Right ventricle myocardium inferior (tissue), 1 donor: ENCODE results near the gene TFDP2. TPM values are rescaled to one million over a fixed set of nuclear protein-coding genes. Genes with fewer than 3 reads are reported as not detected.
A peak's percentile ranks its signal among the peaks of the same experiment; 100 is the strongest.
"Not testable (repeated sequence)": the region's sequence is repeated elsewhere in the genome, so short reads cannot be mapped to it uniquely, and the experiment has no call there.

Source experiments
- ATAC-seq: fragments of 200-7000 bp; cut with Tn5 transposase; one replicate; pipeline ENCODE4 v1.9.1; 2020; ENCODE audit warnings: mild to moderate bottlenecking, moderate library complexity
- DNase-seq: peaks from one replicate; pipeline ENCODE4 v3.0.0; 2021; ENCODE audit errors: missing footprints
- intact Hi-C: fragments of 100-400 bp; cut with DNase I; formaldehyde crosslinking; loops from one replicate; pipeline ENCODE4 v1.11.0; 2022
- total RNA-seq: library from RNA; stranded (reverse); fragmentation: NEBNext Ultra II Directional; extraction: Animal tissue kit (Norgen Biotek cat#: 25700); gene quantifications from one replicate; pipeline ENCODE4 v1.2.1, GENCODE V29; 2021
- donor health status: DM: no; HTN: yes; CAD: no; lungs with severe emphysema.

Gene TFDP2
- total RNA-seq, 1 donor from 2014 or later, result 56.1 TPM

- no peak for ATAC-seq
These were observed 199.4 kb downstream of the TFDP2 start for GRCh38 chr3:141949972-141950371.

GRCh38 chr3:141949399-141949798 lies 199.9 kb downstream of the TFDP2 start:
- intact Hi-C loops, result no loop called here
- DNase-seq, result no peak
- peak; percentile 26 for ATAC-seq

More at GRCh38 chr3:141949972-141950371, 199.4 kb downstream of the TFDP2 start:
- intact Hi-C loops, result no loop called here
- DNase-seq, result no peak

- no peak for DNase-seq
- ATAC-seq, result no peak
- intact Hi-C loops, result no loop called here
These were observed 203.4 kb downstream of the TFDP2 start for GRCh38 chr3:141945726-141946485.

GRCh38 chr3:141942006-141942405 lies 207.3 kb downstream of the TFDP2 start:
- intact Hi-C loops, result no loop called here
- DNase-seq, result no peak

GRCh38 chr3:141941093-141941492 lies 208.3 kb downstream of the TFDP2 start:
- ATAC-seq, result no peak
- DNase-seq, result no peak
- intact Hi-C loops, result no loop called here

More at GRCh38 chr3:141942006-141942405, 207.3 kb downstream of the TFDP2 start:
- ATAC-seq, result no peak

- no peak for DNase-seq
- intact Hi-C loops, result no loop called here
- ATAC-seq, result no peak
These were observed 209.1 kb downstream of the TFDP2 start for GRCh38 chr3:141940194-141940776.

GRCh38 chr3:141939759-141940158 lies 209.6 kb downstream of the TFDP2 start:
- DNase-seq (no peak), ATAC-seq (no peak)
- intact Hi-C loops, result no loop called here

- DNase-seq (no peak), ATAC-seq (no peak)
- intact Hi-C loops, result no loop called here
These were observed 211.3 kb downstream of the TFDP2 start for GRCh38 chr3:141938011-141938500.

- intact Hi-C loops, result no loop called here
- ATAC-seq (no peak), DNase-seq (no peak)
These were observed 215.0 kb downstream of the TFDP2 start for GRCh38 chr3:141934354-141934753.

GRCh38 chr3:141933421-141934300 lies 215.7 kb downstream of the TFDP2 start:
- intact Hi-C loops, result no loop called here
- DNase-seq (no peak), ATAC-seq (no peak)

GRCh38 chr3:141930801-141931200 lies 218.5 kb downstream of the TFDP2 start:
- no peak for DNase-seq
- peak; percentile 17 for ATAC-seq
- intact Hi-C loops, result no loop called here

- ATAC-seq (no peak), DNase-seq (no peak)
- intact Hi-C loops, result no loop called here
These were observed 219.9 kb downstream of the TFDP2 start for GRCh38 chr3:141929341-141929995.

GRCh38 chr3:141928631-141929270 lies 220.6 kb downstream of the TFDP2 start:
- DNase-seq (no peak), ATAC-seq (no peak)
- intact Hi-C loops, result no loop called here

GRCh38 chr3:141926929-141927328 lies 222.4 kb downstream of the TFDP2 start:
- ATAC-seq (peak; percentile 53), DNase-seq (no peak)
- intact Hi-C loops, result no loop called here

GRCh38 chr3:141925677-141926076 lies 223.7 kb downstream of the TFDP2 start:
- intact Hi-C loops, DNase-seq, ATAC-seq: not testable (repeated sequence)

- ATAC-seq, result no peak
- DNase-seq, result no peak
- intact Hi-C loops, result no loop called here
These were observed 228.0 kb downstream of the TFDP2 start for GRCh38 chr3:141921316-141921715.

- DNase-seq (no peak), ATAC-seq (no peak)
- intact Hi-C loops, result no loop called here
These were observed 228.6 kb downstream of the TFDP2 start for GRCh38 chr3:141920701-141921100.

- no peak for DNase-seq
- ATAC-seq, result no peak
- intact Hi-C loops, result no loop called here
These were observed 233.6 kb downstream of the TFDP2 start for GRCh38 chr3:141915766-141916165.
